HG02588 (cell line): ENCODE data around the gene SOX30.
A peak's percentile ranks its signal among the peaks of the same experiment; 100 is the strongest.

Source experiments
- ATAC-seq: cut with Tn5 transposase; IDR thresholded peaks from one replicate; pipeline ENCODE4 v1.9.1; 2021; ENCODE audit warnings: mild to moderate bottlenecking, moderate library complexity; ENCODE audit not compliant: unreplicated experiment

The SOX30 gene

GRCh38 chr5:157610990-157611389 is 41.2 kb downstream of the SOX30 start:
- ATAC-seq = no peak

DNA sequence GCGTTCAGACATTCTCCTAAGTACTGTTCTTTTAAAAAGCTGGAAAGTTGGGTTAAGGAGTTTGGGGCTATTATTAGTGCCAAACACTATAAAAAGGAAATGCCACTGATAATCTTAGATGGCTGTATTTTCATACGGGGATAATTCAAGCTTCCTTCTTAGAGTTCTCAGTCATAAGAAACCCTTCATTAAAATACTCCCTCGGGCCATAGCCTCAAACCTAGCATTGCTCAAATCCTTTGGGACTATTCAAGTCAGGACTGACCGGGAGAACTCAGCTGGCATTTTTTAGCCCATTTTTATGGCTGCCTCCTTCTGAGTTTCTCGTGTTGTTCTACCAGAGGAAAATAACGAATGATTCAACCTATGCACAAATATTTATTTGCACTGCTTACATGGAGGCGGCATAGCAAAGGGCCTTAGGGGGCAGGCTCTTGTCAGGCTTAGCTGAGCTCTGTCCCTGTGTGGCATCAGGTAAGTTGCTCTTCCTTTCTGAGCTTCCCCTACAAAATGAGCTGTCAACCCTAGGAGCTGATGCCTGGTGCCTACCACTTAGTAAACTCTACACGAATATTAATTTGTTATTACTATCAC is 43.2 kb downstream of the SOX30 start:
- ATAC-seq = no peak

GRCh38 chr5:157607371-157608161 is 44.7 kb downstream of the SOX30 start:
- ATAC-seq = no peak

DNA sequence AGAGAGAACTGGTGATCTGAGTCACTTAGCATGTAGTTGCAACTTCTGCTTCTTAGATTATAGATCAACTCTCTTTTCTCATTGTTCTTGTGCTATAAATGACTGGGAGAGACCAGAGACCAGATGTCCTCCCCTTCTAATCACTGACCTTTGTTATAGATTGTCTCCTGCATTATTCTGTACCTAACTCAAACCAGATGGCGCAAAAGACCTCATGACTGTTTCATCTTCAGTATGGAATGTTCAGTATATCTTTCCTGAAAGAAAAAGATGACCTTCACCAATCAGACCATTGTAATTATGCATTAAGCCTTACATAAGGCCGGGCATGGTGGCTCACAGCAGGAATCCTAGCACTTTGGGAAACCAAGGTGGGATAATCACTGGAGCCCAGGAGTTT is 46.2 kb downstream of the SOX30 start:
- ATAC-seq = no peak

DNA sequence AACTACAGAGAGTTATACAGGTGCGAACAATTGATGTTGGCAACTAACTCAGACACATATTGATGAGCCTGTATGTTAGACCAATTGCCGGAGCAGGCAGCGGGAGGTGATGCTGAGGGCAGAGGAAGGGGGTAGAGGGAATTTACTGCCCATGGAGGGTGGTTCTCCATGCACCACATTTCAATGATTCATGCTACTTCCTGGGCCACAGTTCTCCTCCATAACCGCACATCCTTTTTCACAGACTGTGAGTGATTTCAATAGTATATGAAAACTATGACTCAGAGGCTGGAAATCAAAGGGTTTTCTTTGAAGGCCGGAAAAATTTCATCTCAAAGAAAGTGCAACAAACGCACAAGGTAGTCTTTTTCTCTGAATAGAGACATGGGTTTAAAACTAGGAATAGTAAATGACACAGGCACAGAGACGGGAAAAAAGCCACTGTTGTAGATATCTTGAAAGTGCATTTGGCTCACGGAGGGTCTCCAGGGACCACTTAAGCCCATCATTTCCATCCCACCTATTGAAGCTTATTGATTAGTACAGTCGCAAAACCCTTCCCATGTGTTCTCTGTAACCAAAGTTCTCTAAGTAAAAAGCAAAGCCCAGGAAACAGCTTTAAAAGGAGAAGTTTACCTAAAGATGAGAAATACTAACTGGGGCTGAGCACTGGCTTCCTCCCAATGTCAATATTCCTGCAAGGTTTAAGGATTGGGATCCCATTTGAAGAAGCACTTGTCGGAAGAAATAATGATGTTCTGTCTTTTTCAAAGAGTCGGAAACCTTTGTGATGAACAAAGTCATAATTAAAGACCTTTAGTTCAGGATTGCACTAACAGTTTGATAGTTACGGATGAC is 48.7 kb downstream of the SOX30 start:
- no peak for ATAC-seq

- peak; percentile 56 for ATAC-seq
These were observed 49.7 kb downstream of the SOX30 start for GRCh38 chr5:157602505-157602904.

DNA sequence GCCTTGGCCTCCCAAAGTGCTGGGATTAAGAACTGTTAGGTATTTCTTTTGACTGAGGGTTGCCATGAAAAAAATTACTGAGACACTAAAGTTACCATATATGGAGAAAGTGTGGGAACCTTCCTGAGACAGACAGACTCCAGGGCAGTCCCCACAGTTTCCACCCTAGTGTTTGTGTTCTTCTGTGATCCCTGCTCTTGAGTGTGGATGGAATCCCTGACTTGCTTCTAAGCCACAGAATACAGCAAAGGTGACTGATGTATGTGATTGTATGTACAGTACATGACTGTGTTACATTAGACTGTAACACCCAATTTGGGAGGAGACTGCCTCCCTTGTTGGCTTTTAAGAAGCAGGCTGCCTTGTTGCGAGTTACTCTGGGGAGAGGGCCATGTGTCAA is 52.0 kb downstream of the SOX30 start:
- ATAC-seq = no peak

DNA sequence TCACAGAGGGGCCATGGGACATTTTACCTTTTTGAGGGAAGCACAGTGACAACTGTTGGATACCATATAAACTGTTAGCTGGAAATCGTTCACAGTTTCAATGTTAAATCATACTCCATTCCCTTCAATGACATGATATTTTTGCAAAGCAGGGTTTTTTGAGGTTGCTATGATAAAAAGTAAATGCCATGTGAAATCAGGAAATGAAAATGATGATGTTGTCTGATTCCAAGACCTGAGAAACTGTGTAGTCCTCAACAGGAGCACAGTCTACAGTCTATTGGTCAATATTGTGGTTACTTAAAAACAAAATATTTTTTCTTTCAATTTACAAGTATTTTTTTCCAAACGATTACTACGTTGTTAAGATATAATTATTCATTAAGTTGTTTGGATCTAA is 52.7 kb downstream of the SOX30 start:
- ATAC-seq = no peak

DNA sequence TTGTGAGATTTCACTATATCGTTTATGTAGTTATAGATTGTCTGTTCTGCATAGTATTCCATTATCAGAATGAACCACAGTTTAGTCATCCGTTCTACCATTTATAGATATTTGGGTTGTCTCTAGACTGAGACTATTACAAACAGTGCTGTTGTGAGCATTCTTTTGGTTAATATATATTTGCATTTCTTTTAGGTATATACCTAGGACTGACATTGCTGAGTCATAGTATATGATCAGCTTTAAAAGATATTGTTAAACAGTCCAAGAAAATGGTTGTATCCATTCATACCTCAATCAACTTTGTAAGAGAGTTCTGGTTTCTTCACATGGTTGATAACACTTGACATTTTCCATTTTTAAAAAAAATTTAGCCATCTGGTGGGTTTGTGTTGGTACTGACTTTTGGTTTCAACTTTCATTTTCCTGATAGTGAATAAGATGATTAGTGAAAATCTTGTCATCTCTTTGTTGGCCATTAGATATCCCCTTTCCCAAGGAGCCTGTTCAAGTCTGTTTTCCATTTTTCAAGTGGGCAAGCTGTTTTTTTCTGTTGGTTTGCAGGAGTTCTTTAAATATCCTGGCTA is 53.8 kb downstream of the SOX30 start:
- no peak for ATAC-seq

- no peak for ATAC-seq
These were observed 55.0 kb downstream of the SOX30 start for GRCh38 chr5:157597277-157597676.

DNA sequence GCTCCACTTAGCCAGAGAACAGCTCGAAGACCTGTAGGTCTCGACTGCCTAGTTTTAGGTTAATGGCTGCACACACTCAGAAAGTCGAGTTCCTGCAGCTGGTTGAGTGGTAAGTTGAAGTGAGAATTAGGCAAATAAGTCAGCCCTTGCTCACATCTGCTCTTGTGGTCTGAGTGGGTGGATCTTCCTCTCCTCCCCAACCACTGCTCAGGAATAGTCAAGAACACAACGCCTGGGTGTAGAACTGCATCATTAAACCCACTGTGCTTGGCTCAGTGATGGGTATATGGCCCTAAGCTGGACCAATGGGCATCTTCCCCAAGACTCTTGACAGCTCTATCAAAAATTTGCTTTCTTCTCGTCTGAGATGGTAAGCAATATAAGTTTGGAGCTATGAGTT is 55.8 kb downstream of the SOX30 start:
- peak; percentile 78 for ATAC-seq

DNA sequence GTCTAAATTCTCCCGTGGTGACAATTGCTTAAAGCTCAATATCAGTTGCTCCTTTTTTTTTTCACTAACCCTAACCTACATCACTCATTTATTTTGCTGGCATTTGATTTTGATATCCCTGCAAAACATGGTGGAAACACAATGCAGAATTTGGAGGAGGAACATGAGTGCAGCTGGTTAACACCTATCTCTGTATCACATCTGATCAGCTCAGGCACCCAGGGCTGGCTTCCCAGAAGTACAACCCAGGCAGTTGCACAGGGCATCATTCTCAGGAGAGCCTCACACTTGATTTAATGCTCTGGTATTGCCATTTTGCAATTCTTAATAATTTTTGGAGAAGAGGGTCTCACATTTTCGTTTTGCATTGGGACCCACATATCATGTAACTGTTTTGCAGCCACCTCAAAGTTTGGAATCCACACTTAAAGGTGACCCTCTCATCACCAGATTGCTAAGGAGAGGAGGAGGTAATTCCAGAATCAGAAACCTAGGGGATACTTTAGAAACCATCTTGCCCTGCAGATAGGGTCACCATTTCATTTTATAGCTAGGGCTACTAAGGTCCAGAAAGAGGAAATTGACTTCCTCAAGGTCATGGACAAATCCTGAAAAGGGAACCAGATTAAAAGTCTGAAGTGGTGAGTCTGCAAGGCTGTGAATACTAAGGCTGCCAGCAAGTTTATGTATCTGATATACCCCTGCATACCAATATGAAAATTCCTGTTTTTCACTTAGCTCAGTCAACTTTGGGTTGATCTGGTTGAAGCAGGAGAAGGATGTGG is 57.4 kb downstream of the SOX30 start:
- ATAC-seq = no peak

GRCh38 chr5:157594257-157594656 is 58.0 kb downstream of the SOX30 start:
- no peak for ATAC-seq

- no peak for ATAC-seq
These were observed 59.0 kb downstream of the SOX30 start for GRCh38 chr5:157593052-157593757.

DNA sequence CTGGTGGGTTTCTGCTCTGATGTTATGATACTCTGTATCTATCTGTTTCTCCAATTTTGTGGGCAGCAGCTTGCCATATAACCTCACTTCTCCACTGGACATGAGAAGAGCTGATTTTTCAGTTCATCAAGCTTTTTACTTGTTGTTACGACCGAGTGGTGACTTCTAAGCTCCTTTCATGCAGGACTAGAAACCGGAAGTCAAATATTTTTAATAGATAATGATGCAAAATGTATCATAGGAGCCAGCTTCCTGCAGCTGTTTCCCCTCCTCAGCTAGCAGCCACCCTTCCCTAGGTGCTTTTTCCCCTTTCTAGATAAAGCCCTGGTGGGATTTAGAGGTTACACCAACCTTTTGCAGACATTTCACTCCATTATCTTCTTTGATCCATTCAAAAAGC is 59.6 kb downstream of the SOX30 start:
- ATAC-seq = no peak

GRCh38 chr5:157590478-157590877 is 61.8 kb downstream of the SOX30 start:
- no peak for ATAC-seq

DNA sequence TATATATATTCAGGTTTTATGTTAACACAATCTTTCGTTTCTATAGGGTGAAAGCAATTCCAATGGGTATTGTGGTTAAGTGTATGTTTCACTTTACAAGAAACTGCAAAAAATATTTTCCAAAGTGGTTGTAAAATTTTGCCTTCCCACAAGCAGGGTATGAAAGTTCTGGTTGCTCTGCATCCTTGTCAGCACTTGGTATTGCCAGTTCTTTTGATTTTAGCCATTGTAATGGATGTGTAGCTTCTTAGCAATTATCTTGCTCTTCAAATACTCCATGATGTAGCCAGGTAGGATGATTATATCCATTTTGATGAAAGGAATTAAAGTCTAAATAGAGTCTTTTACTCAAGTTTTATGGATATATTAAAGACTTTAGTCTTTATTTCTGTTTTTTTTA is 67.6 kb downstream of the SOX30 start:
- ATAC-seq = no peak

- no peak for ATAC-seq
These were observed 69.3 kb downstream of the SOX30 start for GRCh38 chr5:157582731-157583620.

DNA sequence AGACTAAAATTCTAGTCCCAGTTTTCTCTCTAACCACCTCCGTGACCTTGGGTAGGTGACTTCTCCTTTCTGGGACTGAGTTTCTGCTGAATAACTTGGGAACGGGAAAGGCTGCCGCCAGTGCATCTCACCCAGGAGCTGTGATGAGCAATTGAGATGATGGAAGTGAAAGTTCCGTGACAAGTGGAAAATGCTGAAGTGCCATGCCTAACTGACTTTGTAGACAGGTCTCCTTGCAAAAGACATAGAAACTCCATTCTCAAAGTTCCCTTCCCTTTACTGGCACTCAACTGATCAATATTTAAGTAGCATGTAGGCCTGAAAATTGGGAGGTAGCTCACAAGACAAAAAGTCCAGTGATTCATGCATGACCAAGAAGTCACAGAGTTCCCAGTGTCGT is 70.3 kb downstream of the SOX30 start:
- ATAC-seq = no peak
